Smooth muscle cell (in vitro differentiated cells): ENCODE results near the gene CEP68. TPM values are rescaled to one million over a fixed set of nuclear protein-coding genes. Genes with fewer than 3 reads are reported as not detected.

Experiments used
- DNase-seq: peaks from one replicate; lab custom pipeline; 2025; ENCODE audit not compliant: unreplicated experiment; lab: John Stamatoyannopoulos, UW
- H2AFZ ChIP-seq: fragments of 200-600 bp; sonication (generic); 2 replicates; pipeline ENCODE4 v1.6.0; 2016; ENCODE audit warnings: antibody characterized with exemption, low read depth, mild to moderate bottlenecking
- H3F3A ChIP-seq: fragments of 200-600 bp; sonication (generic); 2 replicates; pipeline ENCODE4 v1.6.0; 2017; ENCODE audit warnings: antibody characterized with exemption, low read depth
- H3K27ac ChIP-seq: fragments of 200-600 bp; sonication (generic); 2 replicates; pipeline ENCODE4 v1.5.1; 2016; ENCODE audit warnings: low read depth, mild to moderate bottlenecking
- H3K27me3 ChIP-seq: fragments of 200-600 bp; sonication (generic); 2 replicates; pipeline ENCODE4 v1.6.1; 2016; ENCODE audit warnings: low read depth, mild to moderate bottlenecking
- H3K36me3 ChIP-seq: fragments of 200-600 bp; sonication (generic); 2 replicates; pipeline ENCODE4 v1.5.1; 2016; ENCODE audit warnings: low read depth
- H3K4me1 ChIP-seq: fragments of 200-600 bp; sonication (generic); 2 replicates; pipeline ENCODE4 v1.5.1; 2016; ENCODE audit warnings: low read depth
- H3K4me2 ChIP-seq: fragments of 200-600 bp; sonication (generic); 2 replicates; pipeline ENCODE4 v1.6.0; 2016; ENCODE audit warnings: mild to moderate bottlenecking
- H3K4me3 ChIP-seq: fragments of 200-600 bp; sonication (generic); 2 replicates; pipeline ENCODE4 v1.5.1; 2016; ENCODE audit warnings: mild to moderate bottlenecking
- H3K79me2 ChIP-seq: fragments of 200-600 bp; sonication (generic); 2 replicates; pipeline ENCODE4 v1.6.0; 2016; ENCODE audit warnings: low read depth, mild to moderate bottlenecking
- H3K9ac ChIP-seq: fragments of 200-600 bp; sonication (generic); 2 replicates; pipeline ENCODE4 v1.6.0; 2016; ENCODE audit warnings: low read depth
- H3K9me3 ChIP-seq: fragments of 200-600 bp; sonication (generic); replicated peaks from 2 replicates; pipeline ENCODE4 v1.5.1; 2016; ENCODE audit warnings: low read depth
- H4K20me1 ChIP-seq: fragments of 200-600 bp; sonication (generic); 2 replicates; pipeline ENCODE4 v1.6.0; 2016; ENCODE audit warnings: low read depth
- CTCF ChIP-seq: fragments of 200-600 bp; sonication (generic); IDR thresholded peaks from 2 replicates; pipeline ENCODE4 v1.5.1; 2017; ENCODE audit warnings: borderline replicate concordance, mild to moderate bottlenecking, antibody characterized with exemption; ENCODE audit not compliant: insufficient read depth, poor library complexity, severe bottlenecking
- WGBS: methylation state at CpG from one replicate; pipeline ENCODE4 v1.1.7; 2016; ENCODE audit warnings: low lambda C conversion rate; 5-methylcytosine and 5-hydroxymethylcytosine counted together
- polyA plus RNA-seq: library from polyadenylated mRNA; unstranded; fragments of >200 nt; fragmentation: Nextera tagmentation; extraction: Ambion mirVana; gene quantifications from 2 replicates; pipeline ENCODE4 v1.2.1, GENCODE V29; 2016
- total RNA-seq: library from RNA; depleted of rRNA; stranded (reverse); fragments of >200 nt; gene quantifications from 2 replicates; pipeline ENCODE4 v1.2.3, GENCODE V29; 2014

The CEP68 gene
- total and polyA plus RNA-seq, 2 experiments from 2014 or later, result 3.2 to 12.8 TPM

- no peak for TF ChIP-seq CTCF
- Histone ChIP-seq H3K27ac (no peak overlapping the region), H3K4me1 (peaks cover 3% of the 10 kb centered on the region), H3K9me3 (no peaks in the 10 kb centered on the region), H3K79me2 (peaks cover 10% of the 10 kb centered on the region), H2AFZ (no peak overlapping the region), H4K20me1 (peaks cover 75% of the 10 kb centered on the region), H3K9ac (no peak overlapping the region), H3F3A (peaks cover 15% of the 10 kb centered on the region), H3K27me3 (no peaks in the 10 kb centered on the region), H3K4me2 (no peak overlapping the region), H3K36me3 (no peaks in the 10 kb centered on the region), H3K4me3 (no peak overlapping the region)
- DNase-seq, result no peak
- 95% methylated on average over 20 of the region's 20 CpGs for WGBS
These were observed 16.2 kb downstream of the CEP68 start for GRCh38 chr2:65072181-65072970.

DNA sequence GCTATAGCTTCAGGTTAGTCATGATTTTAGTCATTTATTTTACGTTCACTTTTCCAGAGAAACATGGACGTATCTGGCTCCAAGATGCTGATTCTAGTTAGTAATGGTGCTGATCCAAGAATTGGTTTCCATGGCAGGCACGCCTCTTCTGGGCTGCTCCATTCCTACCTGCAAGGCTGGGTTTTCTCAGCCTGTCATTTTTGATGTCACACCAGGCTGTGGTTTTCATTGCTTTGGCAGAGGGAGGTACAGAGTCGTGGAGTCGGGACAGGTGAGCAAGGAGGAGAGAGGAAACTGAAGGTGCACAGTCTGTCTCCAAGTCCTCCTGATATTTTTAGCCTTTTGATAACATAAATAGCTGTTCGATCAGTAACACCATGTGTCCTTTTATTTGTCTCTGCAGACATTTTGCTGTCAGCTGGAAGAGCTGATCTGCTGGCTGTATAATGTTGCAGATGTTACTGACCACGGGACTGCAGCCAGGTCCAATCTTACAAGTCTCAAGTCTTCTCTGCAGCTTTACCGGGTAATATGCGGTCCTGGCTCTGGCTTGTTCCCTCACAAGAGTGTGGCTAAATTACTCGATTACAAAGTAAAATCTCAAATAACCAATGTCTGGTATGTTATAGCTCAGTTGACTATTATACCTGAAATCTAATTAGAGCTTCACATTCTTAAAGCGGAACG, 17.8 kb downstream of the CEP68 start:
- 94% methylated on average over 12 of the region's 12 CpGs for WGBS

GRCh38 chr2:65075176-65075575, 19.0 kb downstream of the CEP68 start:
- DNase-seq, result no peak
- no peak for TF ChIP-seq CTCF
- H3K9ac ChIP-seq, result no peak overlapping the region
- peaks cover under 1% of the 10 kb centered on the region for H3K79me2 ChIP-seq
- peaks cover 3% of the 10 kb centered on the region for H3K4me1 ChIP-seq
- no peak overlapping the region for H3K4me2 ChIP-seq
- H3F3A ChIP-seq, result peaks cover 27% of the 10 kb centered on the region
- WGBS, result 95% methylated on average over 9 of the region's 9 CpGs
- H3K36me3 ChIP-seq, result no peaks in the 10 kb centered on the region
- H2AFZ ChIP-seq, result no peak overlapping the region
- no peak overlapping the region for H3K4me3 ChIP-seq
- peaks cover 76% of the 10 kb centered on the region for H4K20me1 ChIP-seq
- no peaks in the 10 kb centered on the region for H3K9me3 ChIP-seq
- peak overlapping the region; percentile 25 for H3K27ac ChIP-seq
- no peaks in the 10 kb centered on the region for H3K27me3 ChIP-seq

More for the DNA sequence above, 17.8 kb downstream of the CEP68 start:
- TF ChIP-seq CTCF, result no peak
- Histone ChIP-seq H2AFZ (no peak overlapping the region), H3K4me1 (peaks cover 3% of the 10 kb centered on the region), H4K20me1 (peaks cover 76% of the 10 kb centered on the region), H3K9ac (no peak overlapping the region), H3K27ac (no peak overlapping the region), H3K36me3 (no peaks in the 10 kb centered on the region), H3F3A (peaks cover 23% of the 10 kb centered on the region), H3K9me3 (no peaks in the 10 kb centered on the region), H3K4me3 (no peak overlapping the region), H3K4me2 (no peak overlapping the region), H3K79me2 (no peaks in the 10 kb centered on the region), H3K27me3 (no peaks in the 10 kb centered on the region)
- DNase-seq, result no peak
